NK-92 treated with Interleukin-12 subunit alpha and Interleukin-12 subunit beta, amount 100 ng/mL, for 24 hours (cell line): ENCODE measurements around the gene PJA2.

Experiments
- DNase-seq: peaks from one replicate; lab custom pipeline; 2025; lab: John Stamatoyannopoulos, UW

PJA2 gene

DNA sequence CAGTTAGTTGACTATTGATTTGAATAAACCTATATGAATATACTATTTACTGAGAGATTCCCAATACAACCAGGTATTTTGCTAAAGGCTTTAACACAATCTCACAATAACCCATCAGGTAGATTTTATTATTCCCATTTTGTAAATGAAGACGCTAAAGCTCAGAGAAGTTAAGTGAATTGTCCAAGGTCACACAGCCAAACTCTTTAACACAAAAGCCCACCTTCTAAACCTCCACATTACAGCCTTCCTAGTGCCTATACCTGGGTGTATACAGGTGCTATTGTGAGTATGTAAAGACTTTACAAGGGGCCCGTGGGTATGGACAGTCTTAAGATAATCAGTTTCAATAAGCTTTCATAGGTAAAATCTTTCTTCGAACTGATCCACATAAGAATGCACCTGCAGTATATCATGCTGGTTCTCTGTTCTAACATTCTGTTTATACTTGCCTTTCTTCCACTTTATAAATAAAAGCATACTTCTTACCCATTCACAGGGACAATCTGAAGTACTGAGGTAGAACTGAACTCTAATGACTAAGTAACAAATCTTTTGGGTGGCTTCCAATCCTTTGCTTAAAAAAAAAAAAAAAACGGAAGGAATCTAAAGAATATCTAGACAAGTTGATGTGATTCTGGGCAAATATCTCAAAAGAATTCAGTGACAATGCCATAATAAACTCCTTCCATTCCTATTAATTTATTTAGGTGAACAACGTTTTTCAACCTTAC lies 59.1 kb downstream of the PJA2 start:
- DNase-seq = no peak

DNA sequence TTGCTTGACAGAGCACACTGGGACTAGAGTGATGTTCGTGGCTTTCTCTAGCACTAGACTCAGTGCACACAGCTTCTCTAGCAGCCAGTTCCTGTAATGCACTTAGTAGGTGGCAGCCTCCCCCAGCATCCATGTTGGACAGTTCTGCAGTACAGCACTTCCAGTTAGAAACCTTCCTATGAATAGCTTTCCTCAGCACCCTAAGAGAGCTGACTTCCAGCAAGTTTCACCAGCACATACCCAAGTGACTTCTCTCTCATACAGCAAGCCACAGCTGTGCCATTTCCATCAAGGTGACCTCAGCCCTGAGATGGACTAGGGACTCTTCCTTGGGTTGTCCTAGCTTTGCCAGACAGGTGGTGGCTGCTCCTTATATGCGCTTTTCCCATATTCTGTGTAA lies 60.4 kb downstream of the PJA2 start:
- DNase-seq = no peak

DNA sequence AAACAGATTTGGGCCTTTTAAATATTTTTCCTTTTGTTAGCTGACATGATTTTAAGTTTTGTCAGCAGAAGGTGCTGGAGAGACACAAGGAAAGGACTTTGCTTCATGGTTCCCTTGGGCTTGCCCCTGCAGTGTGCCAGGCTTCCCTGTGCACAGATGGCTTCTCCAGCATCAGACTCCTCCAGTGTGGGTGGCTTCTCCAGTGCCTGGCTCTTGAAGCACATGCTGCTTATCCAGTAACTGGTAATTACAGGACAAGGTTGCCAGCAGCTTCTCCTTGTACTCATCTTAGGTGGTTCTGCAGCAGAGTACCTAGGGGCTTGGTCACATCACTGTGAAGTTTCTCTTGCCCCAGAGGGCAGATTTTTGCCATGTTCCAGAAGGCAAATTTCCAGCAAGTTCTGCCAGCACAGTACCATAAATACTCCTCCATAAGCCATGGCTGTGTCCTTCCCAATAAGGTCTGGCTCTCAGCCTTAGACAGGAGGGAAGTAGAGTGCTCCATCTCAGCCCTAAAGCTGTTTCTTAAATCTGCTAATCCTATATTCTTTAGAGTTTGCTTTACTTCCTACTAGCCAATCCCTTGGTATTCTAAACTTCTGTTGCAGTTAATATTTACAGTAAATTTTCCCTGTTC lies 62.4 kb downstream of the PJA2 start:
- no peak for DNase-seq

DNA sequence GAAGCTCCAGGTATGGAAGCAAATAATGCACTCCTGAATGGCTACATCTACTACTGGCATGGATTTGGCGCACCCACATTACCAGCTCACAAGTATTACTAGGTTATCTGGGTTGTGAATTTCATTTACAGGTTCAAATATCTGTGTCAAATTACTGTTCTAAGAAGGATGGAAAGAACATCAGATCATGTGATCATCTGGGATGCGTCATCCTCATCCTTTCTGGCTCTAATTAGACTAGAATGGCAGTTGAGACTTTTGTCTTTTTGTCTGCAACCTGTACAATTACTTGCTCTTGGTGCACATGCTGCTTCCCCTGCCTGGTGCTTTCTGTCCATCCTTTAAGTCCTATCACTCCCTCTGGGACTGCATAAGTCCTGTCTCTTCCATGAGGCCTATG lies 64.1 kb downstream of the PJA2 start:
- DNase-seq = no peak

DNA sequence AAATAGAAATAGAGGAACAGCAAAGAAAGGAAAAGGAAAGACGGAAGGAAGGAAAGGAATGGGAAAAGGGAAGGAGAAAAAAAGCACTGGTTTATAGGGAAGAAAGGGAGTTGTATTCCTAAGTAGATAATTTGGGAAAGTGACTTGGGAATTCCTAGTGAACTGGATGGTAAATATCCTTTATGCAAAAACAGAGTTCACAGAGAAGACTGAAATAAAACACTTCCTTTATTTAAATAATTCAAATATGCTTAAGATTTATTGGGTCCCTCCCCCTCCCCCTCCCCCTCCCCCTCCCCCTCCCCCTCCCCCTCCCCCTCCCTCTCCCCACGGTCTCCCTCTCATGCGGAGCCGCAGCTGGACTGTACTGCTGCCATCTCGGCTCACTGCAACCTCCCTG lies 69.4 kb downstream of the PJA2 start:
- no peak for DNase-seq

DNA sequence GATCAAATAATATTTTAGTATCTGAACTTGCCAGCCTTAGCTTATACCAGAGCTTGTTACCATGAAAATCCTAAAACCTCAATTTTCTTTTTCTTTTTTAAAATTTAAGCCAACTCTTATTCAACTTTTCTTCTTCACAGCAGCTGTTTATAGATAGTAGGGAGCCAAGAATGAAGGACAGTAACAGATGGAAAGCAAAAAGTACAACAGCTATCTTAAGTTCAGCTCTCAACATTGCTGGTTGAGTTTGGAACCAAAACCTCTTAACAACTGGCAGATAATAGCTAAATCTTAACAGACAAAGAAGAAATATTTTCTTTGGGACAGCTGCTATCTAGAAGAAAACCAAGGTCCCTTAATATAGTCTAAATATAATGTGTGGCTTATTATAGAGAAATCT lies 74.7 kb downstream of the PJA2 start:
- DNase-seq = no peak

DNA sequence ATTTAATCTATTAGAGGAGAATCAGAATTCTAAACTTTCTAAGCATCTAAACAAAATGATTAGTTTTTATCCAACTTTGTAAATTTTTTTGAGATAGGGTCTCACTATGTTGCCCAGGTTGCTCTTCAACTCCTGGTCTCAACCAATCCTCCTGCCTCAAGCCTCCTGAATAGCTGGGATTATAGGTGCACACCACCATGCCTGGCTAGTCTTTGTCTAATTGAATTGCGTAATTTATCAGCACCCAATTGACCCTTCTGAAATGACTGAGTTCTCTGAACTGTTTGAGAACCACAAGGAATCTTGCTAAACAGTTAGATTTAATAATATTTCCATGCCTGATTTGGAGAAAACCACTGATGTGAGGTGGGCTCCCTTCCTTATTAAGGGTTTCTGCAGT lies 75.7 kb downstream of the PJA2 start:
- DNase-seq = no peak

DNA sequence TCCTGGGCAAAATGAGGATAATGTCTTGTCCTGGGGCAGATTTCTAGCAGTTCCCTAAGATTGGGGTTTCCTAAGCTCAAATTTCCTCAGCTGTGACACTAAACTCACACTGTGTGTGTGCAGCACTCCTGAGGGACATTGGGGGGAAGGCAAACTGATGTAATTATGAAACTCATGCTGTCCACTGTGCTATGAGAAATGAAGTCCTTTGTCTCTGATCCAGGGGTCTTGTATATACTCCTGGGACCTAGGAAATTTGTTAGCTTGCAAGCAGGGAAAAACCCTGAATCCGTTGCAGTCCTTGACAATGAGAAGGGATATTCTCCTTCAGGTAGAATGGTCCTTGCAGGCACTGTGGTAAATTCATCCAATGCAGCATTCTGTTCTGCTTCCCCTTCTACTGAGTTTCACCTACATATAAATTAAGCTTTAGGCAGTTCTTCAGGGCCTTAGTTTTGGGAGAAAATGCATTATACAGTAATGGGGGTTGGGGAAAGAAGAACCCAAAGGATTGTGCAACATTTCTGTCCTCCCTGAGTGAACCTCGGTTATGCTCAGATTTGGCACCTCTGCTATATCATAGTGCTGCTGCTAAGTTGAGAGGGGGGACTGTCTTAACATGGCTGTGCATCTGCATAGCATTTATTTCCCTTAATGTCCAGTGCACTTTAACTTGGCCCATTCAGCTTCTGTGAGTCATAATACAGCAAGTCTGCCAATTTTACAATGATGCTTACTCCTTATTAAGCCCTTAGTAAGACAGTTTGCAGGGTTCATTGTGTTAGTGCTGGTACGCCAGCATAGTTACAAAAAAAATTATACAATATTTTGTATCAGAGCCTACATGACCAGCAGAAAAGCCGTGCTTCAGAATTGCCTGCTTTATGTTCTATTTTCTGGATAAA lies 80.2 kb downstream of the PJA2 start:
- no peak for DNase-seq

DNA sequence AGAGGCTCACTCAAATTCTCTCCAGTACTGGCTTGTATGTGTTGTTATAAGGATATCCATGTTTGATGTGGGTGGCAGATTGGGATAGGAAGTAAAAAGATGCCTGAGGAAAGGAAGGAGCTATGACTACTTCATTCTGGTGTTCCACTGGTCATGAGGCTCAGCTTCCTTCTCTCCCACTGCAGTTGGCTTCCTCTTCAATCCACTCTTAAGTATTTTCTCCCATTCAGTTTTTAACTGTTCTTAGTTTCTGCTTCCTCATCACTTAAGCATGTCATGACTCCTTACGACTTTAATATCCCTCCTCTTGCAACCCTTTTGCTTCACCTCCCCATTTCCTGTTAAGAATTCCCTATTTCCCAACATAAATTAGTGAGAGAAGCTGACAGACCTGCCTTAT lies 81.1 kb downstream of the PJA2 start:
- DNase-seq = no peak

DNA sequence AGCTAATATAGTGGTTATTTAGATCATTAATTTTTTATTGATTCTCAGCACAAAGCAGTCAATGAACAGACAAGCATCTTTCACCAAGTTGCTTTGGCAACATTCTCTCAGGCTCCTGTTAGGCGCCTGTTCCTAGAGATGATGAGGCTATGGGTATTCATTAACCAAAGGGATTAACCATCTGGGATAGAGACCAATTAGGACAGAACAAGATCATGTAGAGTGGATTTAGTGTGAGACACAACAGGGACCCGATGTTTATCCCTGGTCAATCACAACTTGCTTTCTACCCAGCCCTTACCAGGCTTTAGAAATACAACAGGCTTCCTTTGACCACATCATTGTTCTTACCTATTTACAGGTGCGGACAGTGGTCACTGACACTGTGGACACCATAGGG lies 82.2 kb downstream of the PJA2 start:
- DNase-seq = no peak

DNA sequence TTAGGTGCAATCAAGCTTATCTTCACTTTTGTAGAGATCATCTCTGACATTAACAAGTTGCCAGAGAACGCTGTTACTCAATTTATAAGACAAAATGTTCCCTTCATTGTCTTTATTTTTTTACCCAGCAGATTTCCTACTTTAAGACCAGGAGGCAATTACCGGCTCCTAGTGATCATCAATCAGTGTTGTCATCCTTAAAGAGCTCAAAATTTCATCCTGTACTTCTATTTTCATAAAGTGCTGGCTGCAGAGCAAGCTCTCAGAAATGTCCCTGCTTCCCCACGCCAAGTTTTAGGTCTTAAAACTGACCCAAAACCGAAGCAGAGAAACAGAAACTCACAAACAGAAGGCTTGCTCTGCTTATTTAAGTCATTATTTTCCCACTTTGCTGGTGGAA lies 82.9 kb downstream of the PJA2 start:
- no peak for DNase-seq

DNA sequence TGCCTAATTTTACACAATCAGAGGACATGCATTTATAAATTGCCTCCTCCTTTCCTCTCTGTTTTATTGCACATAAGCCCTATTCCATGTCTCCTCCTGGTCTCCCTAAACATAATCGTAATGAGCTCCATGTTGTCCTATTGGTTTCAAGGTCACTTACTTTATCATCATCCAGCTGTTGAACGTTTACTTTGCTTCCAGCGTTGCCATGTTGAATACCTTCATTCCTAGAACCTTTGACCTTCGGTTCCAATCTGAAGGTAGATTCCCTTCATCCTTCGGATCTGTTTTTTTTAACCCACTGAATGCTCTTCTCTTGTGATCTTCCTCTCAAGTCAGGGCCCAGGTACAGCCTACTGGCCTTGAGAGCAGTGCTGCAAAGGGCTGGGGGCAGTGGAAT lies 84.3 kb downstream of the PJA2 start:
- no peak for DNase-seq

DNA sequence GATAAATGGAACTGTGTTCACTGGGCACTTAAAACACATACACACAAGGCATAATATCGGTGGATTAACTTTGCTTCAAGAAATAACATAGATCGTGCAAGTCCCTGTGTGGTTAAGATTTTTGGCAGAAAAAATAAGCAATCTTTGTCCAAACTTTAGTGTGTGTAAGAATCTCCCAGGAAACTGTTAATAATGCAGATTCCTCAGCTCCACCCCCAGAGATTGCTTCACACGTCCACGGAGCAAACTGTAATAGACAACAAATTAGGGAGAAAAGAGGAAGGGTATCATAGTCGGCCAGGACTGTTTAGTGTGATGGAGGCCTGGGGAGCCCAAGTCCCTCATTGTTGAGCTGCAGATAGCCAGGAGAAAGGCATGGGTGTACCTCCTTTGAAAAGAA lies 84.8 kb downstream of the PJA2 start:
- DNase-seq = no peak

DNA sequence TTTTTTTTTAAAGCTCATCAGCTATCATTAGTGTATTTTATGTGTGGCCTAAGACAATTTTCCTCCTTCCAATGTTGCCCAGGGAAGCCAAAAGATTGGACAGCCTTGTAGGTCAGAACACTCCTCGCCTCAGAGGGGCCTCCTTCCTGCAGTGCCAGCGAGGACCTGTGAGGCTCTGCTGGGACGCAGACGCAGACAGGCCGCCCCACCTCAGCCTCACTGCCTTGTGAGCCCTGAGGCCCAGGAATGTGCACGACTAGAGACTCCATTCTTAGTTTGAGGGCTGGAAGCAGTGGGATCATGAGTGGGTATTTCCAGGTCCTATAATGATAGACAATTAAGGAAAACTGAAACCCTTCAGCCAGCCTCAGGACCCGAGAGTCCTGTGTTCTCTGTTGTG lies 85.4 kb downstream of the PJA2 start:
- no peak for DNase-seq

DNA sequence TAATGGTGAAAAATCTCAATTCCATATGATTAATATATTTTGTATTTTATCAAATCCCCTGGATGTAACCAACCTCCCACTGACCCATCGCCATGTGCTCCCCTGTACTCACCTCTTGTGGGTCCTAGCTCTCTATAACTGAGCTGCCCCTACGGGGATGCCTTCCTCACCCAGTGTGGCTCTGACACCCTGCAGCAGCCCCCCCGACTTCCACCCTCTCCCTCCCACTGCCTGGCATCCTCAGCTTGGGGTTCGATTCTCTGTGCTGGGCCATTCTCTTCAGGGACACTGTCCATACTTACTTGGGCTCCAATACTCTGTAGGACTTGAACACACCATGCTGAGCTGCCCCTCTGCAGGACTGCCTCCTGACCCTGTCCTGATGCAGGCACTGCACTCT lies 87.1 kb downstream of the PJA2 start:
- DNase-seq = no peak

DNA sequence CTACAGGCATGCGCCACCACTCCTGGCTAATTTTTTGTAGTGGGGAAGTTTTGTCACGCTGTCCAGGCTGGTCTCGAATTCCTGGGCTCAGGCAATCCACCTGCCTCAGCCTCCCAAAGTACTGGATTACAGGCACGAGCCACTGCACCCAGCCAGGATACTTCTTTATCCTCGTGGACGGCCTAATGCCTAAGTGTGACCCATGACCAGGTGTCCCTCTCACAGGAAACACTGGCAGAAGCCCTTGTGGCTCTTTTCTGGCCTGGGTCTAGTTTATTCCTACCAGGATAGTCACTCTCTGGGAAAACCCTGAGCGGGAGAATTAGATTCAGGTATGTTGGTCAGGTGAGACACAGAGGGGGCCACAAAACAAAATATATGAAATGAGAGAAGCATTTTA lies 90.4 kb downstream of the PJA2 start:
- DNase-seq = no peak

DNA sequence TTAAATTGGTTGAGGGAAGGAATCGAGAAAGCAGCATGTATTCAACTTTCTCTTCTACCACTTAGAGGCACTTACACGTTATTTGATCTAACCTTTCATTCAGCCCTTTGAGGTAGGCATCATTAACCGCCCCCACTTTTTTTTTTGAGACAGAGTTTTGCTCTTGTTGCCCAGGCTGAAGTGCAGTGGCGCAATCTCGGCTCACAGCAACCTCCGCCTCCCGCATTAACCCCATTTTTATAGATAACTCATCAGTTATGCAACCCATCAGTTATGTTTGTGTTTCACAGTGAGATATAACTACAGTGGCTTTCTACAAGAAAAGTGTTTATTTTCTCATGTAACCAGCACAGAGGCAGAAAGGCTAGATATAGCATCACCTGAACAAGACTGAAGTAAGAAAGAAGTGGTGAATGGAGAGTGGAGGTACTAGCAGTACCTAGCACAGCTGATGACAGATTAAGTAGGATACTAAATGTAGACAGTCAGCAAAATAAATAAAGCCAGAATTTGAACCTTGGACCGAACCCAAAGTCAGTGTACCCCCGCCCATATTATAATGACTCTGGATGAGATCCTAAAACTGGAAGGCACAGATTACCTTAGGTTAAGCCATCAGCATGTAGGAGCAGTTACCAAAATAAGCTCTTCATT lies 91.2 kb downstream of the PJA2 start:
- no peak for DNase-seq

DNA sequence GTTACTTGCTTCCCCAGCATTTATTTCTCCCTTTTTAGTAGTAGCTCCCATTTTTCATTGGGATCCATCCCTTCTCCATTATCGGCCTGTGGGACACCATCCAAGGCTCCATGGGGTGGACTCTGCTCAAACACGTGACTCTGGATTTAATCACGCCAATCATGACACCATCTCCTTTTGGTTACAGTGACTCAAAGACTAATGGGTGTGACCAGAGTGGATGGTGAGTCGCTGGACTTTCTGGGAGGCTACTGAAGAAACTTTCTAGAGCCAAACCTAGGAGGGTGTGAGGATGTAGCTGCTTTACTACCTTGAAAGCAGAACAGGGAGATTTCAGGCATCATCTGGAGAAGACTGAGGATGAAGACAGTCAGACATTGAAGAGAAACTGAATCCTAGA lies 93.1 kb downstream of the PJA2 start:
- DNase-seq = no peak

DNA sequence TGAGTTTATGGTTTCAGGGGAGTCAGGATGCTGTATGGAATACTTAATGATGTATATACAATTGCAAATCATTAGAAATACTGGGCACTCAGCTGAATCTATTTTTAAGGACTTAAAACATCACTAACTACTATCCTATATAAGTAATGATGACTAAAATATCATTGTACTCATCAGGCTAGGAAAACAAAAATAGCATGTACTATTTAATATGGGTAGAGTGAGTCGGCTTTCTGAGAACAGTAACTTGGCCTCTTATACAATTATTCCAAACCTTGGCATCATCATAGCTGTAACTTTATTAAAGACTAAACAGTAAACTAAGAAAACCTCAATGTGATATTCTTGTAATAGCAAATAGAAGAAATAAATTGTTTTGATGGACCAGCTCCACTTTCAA lies 94.5 kb downstream of the PJA2 start:
- DNase-seq = no peak

DNA sequence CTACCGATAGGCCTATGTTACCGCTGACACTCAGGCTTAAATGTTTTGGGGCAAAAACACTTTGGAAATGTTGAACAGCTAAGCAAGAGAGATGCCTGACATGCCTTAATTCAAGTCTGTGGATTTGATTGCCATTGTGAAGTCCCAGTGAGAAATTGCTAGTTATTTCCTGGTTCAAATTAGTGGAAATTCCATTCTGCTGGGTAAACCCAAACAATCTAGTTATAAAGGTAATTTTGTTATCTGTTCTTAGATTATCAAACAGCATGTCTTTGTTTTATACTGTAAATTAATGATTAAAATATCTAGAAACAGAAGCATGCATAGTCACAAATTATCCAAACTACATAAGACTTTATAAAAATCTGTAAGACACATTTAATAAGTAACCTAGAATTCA lies 96.6 kb downstream of the PJA2 start:
- DNase-seq = no peak

DNA sequence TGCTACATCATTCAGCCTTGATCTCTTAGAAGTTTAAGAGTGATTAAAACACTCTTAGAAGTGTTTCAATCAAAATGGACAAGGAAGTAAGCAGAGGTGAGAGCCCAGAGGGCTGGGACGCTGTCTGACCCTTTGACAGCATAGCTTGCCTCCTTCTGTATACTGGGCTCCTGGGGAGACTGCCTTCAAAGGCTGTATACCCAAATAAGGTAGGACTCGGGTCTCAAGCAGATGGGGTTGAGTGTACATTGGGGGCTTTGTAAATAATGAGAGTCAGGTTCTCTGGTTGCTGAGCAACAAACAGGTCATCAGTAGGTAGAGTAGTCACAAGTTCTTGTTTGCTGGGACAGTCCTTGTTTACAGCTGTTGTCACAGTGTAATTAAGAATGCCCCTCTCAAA lies 97.1 kb downstream of the PJA2 start:
- no peak for DNase-seq

DNA sequence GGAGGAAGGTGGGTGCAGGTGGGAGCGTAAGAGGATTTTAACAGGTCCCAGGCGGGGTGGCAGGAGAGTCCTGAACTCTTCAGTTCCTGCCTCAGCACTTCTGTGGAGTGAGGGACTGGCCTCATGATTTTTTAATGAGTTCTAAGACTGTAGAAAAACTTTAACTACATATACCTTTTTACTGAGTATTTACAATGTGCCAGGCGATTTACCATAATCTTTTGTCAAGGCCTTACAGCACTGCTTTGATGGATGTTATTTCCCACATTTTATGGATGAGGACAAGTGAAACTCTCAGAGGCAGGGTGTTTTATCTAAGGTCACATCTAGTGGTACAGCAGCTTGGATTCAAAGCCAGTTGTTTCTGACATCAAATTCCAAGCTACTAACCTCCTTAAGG lies 99.5 kb downstream of the PJA2 start:
- DNase-seq = no peak
